ENCODE results near the gene TNFAIP8. TPM values are rescaled to one million over a fixed set of nuclear protein-coding genes. Genes with fewer than 3 reads are reported as not detected.

TNFAIP8 gene
- total RNA-seq, 1 donor from 2014 or later: 29.5 TPM

GRCh38 chr5:119378075-119378700 lies 22.4 kb downstream of the TNFAIP8 start:
- no peak for DNase-seq
- no peak for TF ChIP-seq CTCF (IDR thresholded peaks at IDR 0.05)
- no peak overlapping the region for H3K27ac ChIP-seq
- H3K36me3 ChIP-seq: no peaks in the 10 kb centered on the region
- ATAC-seq: no peak
- no peaks in the 10 kb centered on the region for H3K4me1 ChIP-seq
- H3K4me3 ChIP-seq: no peak overlapping the region
- no peaks in the 10 kb centered on the region for H3K27me3 ChIP-seq (ENCODE audit: low read depth)
- H3K9me3 ChIP-seq: no peaks in the 10 kb centered on the region
- intact Hi-C loops (cut with DNase I): no loop called here

GRCh38 chr5:119379096-119379495 lies 23.3 kb downstream of the TNFAIP8 start:
- Histone ChIP-seq H3K36me3 (no peaks in the 10 kb centered on the region), H3K27ac (no peak overlapping the region), H3K9me3 (no peaks in the 10 kb centered on the region), H3K4me1 (no peaks in the 10 kb centered on the region), H3K4me3 (no peak overlapping the region), H3K27me3 (ENCODE audit: low read depth) (no peaks in the 10 kb centered on the region)
- no peak for DNase-seq
- TF ChIP-seq CTCF (IDR thresholded peaks at IDR 0.05): no peak
- intact Hi-C loops (cut with DNase I): no loop called here
- no peak for ATAC-seq

- no peak overlapping the region for H3K27ac ChIP-seq
- no peak overlapping the region for H3K4me3 ChIP-seq
- no peak for TF ChIP-seq CTCF (IDR thresholded peaks at IDR 0.05)
- ATAC-seq (no peak), DNase-seq (no peak)
- H3K4me1 ChIP-seq: no peaks in the 10 kb centered on the region
- no peaks in the 10 kb centered on the region for H3K36me3 ChIP-seq
- H3K9me3 ChIP-seq: no peaks in the 10 kb centered on the region
- intact Hi-C loops (cut with DNase I): no loop called here
- H3K27me3 ChIP-seq (ENCODE audit: low read depth): no peaks in the 10 kb centered on the region
Measured at GRCh38 chr5:119379942-119380547, 24.2 kb downstream of the TNFAIP8 start.

GRCh38 chr5:119382169-119382568 lies 26.4 kb downstream of the TNFAIP8 start:
- no peak for ATAC-seq
- Histone ChIP-seq H3K36me3 (no peaks in the 10 kb centered on the region), H3K4me3 (no peak overlapping the region), H3K4me1 (peaks cover 12% of the 10 kb centered on the region), H3K27me3 (ENCODE audit: low read depth) (no peaks in the 10 kb centered on the region), H3K9me3 (no peaks in the 10 kb centered on the region), H3K27ac (no peak overlapping the region)
- no peak for DNase-seq
- intact Hi-C loops (cut with DNase I): no loop called here
- no peak for TF ChIP-seq CTCF (IDR thresholded peaks at IDR 0.05)

DNA sequence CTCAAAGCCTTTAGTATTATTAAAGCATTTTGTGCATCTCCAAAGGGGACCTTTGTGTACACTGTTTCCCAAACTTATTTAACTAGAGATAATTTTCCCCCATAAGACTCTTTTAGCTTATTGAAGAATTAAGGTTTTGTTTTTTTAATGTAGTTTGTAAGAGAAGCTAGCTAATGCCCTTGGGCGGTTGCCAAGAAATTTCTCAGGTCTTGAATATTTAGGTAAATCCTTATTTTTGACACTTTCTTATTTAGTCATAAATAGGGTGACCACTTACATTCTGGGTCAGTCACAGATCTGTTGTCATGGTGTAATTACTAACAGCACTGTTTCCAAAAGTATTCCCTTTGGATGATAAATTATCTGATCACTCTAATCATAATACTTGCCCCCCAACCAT lies 27.2 kb downstream of the TNFAIP8 start:
- TF ChIP-seq CTCF (IDR thresholded peaks at IDR 0.05): no peak
- intact Hi-C loops (cut with DNase I): no loop called here
- no peak overlapping the region for H3K4me3 ChIP-seq
- H3K4me1 ChIP-seq: peaks cover 20% of the 10 kb centered on the region
- H3K27me3 ChIP-seq (ENCODE audit: low read depth): no peaks in the 10 kb centered on the region
- no peaks in the 10 kb centered on the region for H3K9me3 ChIP-seq
- no peak overlapping the region for H3K27ac ChIP-seq
- DNase-seq (no peak), ATAC-seq (no peak)
- no peaks in the 10 kb centered on the region for H3K36me3 ChIP-seq
